ENCODE measurements around the gene PLD1.

Gene PLD1

DNA sequence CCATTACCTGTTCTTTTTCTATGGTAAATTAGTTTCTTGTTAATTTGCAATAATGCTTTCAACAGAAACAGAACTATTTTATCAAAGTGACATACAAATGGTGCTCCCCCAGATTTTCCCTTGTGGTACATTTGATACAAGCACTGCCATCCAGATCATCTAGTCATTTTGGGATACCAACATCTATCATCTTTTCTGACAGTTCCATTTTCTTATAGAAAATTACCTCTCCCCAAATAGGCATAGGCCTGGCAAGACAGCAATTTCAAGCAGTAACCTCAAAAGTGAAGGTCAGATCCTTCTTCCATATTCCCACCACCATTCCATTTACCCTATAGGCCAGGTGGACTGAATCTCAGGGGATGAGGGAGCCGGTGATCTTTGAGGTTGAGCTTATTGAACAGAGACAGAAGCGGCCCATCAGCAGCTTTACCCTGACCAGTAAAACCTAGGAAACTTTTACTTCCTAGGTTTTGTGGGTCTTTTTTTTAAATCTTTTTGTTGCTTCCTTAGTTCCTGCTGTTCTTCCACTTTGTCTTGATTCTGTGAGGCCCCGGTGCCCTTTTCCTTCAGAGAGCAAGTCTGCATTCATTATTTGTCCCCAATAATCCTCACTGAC, 3.1 kb upstream of the PLD1 start:
- no peak for DNase-seq

DNA sequence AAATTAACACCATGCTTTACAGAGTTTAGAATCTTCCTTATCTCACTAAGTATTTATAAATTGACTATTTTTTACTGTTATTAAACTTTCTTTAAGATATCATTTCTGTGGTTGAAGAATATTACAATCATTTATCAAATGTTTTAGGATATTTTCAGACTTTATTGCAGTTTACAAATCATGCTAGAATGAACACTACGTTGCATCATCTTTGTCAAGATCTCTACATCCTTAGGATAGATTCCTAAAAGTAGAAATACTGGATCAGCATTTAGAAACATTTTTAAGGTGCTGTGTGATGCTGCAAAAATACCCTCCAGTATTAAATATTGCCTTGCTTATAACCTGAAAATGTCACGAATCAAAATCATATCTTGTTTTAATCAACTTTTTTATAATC, 2.5 kb upstream of the PLD1 start:
- no peak for DNase-seq

DNA sequence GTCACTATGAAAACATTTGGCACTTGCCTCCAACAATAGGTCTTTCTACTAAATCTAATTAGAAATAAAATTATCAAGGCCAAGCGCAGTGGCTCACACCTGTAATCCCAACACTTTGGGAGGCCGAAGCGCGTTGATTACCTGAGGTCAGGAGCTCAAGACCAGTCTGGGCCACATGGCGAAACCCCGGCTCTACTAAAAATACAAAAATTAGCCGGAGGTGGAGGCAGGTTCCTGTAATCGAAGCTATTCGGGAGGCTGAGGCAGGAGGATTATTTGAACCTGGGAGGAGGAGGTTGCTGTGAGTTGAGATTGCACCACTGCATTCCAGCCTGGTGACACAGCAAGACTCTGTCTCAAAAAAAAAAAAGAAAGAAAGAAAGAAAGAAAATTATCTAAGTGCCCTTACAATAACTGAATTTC, 1.6 kb upstream of the PLD1 start:
- no peak for DNase-seq

DNA sequence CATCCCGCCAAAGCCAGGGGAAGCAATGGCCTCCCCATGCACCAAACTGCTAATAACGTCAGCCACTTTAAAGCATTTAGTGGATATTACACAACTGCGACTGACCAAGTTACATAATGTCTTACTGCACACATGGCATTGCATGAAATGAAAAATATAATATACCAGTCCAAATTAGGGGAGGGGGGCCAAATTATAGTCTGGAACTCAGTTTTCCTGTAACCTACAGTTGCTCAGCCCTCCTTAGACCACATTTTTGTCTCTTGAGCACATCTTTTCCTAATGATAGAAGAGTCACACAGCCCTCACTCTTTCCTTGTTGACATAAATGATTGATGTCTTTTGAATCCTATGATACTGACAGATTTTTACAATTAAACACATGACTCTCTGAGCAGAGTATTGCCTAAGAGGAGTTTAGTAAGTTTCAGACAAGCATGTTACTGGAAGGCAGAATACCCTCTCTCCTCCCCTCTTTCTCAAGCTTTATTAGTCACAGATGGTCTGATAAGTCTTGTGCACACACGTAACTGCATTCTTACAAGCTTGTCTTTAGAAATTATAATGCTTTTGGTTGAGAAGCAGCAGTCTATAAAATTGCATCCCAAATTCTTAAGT, 1.1 kb upstream of the PLD1 start:
- peak; percentile 89 to 90 for DNase-seq

DNA sequence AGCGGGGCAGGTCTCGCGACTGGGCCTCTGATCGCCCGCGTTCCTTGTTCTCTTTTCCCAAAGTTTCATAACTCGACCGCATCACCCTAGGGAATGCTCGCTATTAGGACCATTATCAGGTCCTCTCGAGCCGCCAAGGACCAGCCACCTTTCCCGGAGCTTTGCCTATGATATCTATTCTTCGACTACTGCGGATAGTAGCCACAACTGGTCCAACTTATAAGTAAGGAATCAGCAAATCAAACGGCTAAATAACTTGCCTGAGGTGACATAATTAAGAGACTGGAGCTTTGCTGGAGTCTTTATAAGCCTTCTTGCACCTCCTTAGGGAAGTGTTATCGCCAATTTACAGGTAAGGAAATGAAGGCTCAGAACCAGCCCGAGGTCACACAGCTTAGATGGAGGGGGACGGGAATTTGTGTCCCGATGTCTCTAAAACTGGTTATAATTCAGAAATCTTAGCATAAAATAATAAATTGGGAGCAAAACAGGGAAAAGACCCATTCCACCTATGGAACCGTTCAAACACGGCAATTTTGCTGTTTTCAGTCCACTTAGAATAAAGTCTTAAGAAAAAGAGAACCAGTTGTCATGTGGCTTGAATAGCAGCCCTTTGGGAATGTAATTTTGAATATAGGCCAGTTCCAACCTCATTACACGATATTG, 479 bp upstream of the PLD1 start:
- DNase-seq, result no peak

DNA sequence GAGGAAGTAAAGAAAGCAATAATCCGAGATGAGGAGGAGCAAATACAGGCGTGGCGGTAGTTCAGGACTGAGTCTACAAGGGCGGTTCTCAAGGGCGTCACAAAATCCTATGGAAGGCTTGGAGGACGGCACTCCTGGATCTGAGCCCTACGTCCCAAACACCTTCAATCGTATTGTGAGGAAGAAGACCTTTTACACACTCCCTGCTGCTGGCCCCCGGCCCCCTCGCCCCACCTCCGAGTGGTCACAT, 747 bp downstream of the PLD1 start:
- DNase-seq, result no peak

DNA sequence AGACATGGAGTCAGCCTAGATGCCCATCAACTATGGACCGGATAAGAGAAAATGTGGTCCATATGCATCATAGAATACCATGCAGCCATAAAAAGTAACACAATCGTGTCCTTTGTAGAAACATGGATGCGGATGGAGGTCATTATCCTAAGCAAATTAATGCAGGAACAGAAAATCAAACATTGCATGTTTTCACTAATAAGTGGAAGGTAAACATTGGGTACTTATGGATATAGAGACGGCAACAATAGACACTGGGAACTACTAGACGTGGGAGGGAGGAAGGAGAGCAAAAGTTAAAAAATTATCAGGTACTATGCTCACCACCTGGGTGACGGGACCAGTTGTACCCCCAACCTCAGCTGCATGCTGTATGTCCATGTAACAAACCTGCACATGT, 2.5 kb downstream of the PLD1 start:
- no peak for DNase-seq

DNA sequence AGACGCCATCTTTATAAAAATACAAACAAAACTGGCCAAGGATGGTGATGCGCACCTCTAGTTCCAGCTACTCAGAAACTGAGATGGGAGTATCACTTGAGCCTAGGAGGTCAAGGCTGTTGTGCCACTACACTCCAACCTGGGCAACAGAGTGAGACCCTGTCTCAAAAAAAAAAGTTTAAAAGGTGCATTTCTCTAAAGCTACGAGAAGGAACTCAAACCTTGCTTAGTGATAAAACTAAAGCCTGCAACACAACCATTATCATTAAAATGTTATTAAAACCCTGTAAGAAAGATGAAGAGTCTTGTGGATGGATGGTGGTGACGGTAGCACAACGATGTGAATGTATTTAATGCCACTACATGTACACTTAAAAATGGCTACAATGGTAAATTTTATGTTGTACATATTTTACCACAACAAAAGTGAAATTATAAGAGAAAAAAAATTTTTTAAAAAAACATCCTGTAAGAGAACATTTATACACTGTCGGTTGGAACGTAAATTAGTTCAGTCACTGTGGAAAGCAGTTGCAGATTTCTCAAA, 3.1 kb downstream of the PLD1 start:
- DNase-seq, result no peak

DNA sequence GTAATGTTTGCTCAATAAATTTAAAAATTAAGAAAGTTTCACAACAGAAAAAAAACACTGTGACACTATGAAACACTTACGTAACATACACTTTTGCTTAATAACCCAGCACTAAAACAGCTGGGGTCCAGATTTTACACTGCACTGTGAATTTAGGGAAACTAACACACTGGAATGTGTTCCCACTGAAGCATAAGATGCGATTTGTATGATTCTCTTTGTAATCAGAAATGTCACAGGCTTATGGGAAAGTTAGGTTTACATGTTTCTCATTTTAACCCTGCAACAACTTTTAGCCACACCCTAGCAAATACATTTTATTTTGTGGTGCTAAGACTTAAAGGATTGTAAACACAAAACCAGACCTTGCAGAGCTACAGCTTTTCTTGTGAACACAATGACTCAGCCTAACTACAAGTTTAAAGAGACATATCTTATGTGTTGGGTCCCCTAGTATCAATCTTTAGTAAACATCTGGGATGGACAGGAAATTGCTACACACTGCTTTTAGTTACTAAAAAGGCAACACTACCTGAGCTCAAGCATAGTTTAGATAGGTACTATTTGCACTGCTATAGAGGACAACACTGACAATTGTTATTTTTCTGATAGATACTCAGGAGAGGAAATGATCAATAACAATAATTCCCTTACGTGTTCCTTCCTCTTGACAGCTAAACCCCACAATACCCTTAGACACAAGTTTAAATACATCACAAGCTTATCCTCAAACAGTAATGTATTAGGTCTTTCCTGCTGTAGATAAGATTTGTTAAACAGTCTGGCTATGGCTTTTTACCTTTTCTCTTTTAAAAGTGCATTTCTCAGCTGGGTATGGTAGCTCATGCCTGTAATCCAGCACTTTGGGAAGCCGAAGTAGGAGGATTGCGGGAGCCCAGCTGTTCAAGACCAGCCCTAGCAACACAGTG, 3.8 kb downstream of the PLD1 start:
- DNase-seq, result peak; percentile 79 to 81

DNA sequence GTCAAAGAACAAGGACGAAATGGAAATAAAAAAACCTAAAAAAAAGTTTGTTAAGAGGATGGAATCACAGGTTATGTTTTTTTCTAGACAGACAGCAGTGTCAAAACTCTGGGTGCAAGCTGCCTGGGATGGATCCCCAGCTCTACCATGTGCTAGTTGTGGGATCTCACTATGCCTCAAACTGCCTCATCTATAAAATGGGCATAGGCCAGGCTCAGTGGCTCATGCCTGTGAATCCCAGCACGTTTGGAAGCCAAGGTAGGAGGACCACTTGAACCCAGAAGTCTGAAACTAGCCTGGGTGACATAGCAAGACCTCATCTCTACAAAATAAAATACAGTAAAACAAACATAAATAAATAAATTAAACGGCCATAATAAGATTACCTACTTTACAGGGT, 4.6 kb downstream of the PLD1 start:
- no peak for DNase-seq

DNA sequence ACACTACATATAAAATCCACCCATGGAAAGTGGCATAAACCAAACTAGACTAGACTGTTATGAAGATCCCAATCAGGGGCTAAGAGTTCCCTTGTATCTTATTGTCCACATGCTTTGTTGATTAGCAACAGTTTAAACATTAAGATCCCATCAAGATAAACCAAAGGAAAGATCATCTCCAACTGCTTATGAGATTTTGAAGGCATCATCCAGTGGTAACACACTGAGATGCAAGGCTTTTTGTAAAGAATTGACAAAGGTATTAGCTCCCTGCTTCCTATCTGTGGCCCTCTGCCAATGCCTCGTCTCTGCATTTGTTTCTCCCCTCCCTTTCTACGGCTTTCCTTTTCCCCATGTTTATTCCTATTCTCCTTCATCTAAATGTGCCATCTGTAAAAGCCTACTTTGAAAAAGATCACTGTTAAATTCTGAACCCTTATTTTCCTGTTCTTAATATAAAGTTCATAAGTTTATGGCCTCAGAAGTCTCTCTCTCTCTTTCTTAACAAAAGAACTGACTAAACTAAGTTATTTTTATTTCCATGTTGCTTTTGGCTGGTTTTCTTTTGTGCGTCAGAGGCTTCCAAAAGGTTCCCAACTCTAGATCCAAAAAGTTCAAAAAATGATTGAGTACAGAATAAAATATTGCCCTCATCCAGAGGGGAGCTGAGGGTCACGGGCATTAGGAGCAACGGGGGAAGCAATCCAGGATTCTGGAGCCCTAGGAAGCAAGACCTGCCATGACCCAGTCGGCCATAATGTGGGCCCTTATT, 5.5 kb downstream of the PLD1 start:
- no peak for DNase-seq

DNA sequence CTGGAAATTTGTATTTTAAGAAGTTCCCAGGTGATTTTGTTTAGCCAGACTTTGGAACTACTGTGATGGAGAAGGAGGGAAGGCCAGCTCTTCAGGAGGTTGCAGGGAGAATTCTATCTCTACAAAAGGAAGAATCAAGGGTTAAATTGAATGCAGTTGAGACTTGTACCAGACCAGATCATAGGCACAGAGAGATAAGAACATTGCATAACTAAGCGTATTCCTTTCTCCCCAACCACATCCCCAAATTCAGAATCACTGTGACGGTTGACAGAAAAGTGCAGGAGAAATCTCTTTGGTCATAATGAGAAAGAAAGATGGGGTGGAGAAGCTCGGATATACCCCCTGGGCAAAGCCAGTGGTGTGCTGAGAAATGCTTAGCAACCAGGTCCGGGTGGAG, 7.2 kb downstream of the PLD1 start:
- DNase-seq, result no peak

DNA sequence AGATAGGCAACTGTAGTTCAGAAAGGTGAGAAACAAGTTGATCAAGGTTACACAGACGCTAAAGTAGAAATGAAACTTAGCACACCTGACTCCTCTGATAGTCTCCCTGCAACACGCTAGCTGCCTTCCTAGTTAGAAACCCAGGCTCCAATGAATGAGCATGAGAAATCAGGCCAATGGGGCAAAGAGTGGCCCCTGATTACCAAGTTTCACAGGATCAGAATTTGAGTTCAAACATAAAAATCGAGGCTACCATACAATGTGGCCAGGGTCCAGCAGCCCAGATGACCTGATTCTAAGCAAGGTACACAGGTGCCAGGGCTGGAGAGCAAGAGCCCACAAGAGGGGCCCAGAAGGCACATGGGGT, 7.7 kb downstream of the PLD1 start:
- no peak for DNase-seq

DNA sequence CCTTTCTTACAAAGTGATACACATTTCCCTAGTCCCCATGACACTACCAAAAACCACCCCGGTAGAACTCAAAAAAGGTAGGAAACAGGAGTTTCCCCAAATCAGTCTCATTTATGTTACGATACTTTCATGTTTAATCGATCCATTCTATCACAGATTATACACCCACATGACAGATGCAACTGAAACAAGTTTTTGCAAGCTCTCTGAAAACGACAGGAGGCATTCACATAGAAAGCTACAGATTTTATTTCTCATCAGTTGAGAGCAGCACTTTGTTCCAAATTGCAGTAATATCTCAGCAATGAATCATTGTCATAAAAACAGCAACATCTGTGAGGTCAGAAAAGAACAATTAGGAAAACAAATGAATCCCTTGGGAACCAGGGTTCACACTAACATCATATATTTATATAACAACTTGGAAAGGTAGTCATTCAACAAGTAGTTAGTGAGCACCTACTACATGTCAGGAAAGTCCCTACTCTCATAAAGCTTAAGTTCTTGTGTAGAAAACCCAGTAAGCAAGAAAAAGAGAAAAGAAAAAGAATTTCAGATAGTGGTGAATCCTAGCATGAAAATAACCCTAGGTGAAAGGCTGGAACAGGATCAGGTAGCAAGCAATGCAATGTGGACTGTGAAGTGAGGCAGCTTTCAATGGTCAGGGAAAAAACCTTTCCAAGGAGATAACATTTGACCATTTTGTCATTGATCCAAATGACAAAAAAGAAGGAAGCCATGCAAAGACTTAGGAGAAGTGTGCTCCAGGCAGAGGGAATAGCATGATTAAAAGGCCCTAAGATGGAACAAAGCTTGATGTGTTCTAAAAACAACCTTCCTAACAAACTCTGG, 8.3 kb downstream of the PLD1 start:
- DNase-seq, result no peak

DNA sequence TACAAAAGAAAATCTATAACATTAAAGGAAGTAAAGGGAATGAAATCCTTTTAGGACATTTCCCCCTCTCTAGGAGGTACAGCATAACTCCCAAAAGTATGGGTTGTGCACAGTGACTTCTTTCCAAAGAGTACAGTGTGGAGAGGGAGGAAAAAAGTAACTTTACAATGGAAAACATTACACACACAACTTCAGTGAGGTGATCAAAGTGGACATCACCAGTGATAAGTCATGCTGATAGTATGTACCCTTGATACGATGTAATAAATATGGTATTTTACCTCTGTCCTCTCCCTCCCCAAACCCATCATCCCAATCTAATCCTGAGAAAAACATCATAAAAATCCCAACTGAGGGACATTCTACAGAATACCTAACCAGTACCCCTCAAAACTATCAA, 10.8 kb downstream of the PLD1 start:
- no peak for DNase-seq

DNA sequence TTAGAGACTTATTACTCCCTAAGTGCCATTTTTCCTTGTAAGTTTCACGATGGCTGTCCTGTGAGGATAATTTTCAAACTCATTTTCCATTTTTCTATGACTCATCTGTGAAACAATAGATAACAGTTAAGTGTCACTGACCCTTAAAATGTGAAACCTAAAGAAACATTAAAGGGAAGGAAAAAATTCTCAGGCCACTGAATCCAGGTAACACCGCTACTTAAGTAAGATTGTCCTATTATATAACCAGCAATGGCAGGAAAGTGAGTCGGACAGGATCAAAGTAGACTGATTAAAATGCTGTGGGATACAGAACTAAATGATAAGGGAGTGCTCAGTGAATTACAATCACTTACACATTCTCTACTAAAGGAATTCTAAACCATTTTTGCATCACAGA, 12.4 kb downstream of the PLD1 start:
- no peak for DNase-seq

DNA sequence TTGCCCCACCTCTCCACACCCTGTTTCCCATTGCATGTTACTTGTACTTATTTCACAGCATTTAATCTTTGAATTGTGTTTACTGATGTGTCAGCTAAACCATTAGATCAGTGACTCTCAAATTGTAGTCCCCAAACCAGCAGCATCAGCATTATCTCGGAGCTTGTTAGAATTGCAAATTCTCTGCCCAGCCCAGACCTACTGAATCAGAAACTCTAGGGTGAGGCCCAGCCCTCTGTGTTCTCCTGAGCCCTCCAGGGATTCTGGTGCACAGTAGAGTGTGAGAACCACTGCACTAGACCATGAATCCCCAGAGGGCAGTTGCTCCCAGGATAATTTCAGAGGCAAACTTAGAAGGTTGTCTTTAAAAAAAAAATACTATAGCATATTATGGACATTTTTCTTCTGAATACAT, 13.0 kb downstream of the PLD1 start:
- no peak for DNase-seq

DNA sequence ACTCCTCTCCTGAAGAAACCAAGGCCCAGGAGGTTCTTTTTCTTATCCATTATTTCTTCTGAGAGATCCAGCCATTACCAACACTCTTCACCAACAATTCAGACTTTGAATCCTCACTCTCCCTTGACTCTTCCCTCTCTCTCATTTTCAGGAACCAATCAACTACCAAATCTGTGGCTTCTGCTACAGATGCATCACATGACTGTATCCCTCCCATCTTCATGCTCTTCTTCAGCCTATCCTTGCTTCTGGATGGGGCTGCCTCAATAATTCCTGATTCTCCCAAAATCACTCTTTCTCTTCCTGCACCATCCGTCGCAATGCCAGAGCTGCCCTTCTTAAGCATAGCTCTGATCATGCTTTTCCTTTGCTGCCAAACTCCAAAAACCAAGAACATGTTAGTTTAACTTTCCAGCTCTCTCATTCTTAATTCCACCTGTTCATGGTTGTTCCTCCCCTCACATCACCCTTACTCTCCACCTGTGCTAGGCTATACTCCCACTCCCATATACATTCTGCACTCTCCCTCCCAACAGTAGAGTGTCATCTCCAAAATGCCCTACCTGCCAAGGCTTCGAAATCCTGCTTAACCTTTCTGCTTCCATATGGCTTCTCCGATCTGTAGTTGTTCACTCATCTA, 13.5 kb downstream of the PLD1 start:
- DNase-seq, result no peak

DNA sequence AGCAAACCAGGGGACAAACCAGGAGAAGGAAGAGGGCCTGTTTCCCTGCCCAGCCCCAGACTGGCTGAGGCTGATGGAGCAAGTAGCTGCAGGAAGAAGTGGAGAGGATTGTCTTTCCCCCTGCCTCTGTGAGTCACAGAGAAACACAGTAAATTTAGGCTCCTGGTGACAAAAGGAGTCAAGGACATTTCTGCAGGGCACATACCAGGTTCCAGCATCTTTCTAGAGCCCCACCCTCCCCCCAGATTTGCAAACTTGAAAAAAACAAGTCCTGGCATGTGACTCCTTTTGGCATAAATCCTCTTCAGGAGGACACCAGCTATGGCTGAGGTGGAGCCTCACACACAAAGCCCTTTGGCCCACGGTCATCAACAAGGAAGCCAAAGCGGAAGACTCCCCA, 17.8 kb downstream of the PLD1 start:
- no peak for DNase-seq

DNA sequence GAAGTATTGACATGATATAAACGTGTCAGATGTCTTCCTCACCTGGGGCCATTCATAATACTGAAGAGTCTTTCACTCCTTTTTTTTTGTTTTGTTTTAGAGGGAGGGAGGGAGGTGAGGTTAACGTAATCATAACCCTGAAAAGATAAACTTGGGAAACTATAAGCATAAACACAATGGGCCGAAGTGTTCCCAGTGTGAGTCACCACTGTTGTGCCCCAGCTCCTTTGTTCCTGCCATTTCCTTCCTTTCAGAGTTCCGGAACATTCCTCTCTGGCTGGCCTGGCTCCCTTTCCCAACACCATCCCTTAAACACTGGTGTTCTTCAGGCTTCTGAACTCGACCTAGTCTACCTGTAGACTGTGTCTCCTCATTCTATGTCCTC, 18.6 kb downstream of the PLD1 start:
- DNase-seq, result no peak
